Liver (tissue), 3 donors: Measurements from ENCODE around the gene THOC7.

Source experiments
- CTCF ChIP-seq: fragments of 150-350 bp; IDR thresholded peaks from 2 replicates; pipeline ENCODE4 v1.5.1; 2017; ENCODE audit warnings: improper control_type of control experiment, low read depth, low read length; ENCODE audit not compliant: missing input control
- FOXA2 ChIP-seq: IDR thresholded peaks from 2 replicates; pipeline ENCODE4 v1.6.1; 2016; ENCODE audit warnings: antibody characterized with exemption
- RAD21 ChIP-seq, 2 donors: IDR thresholded peaks; 2 replicates each; pipeline ENCODE4 v1.6.1; 2016; ENCODE audit warnings: antibody characterized with exemption in 2 of 2, mild to moderate bottlenecking in 2 of 2
- REST ChIP-seq: IDR thresholded peaks from 2 replicates; pipeline ENCODE4 v1.6.1; 2016; ENCODE audit warnings: antibody characterized with exemption, mild to moderate bottlenecking
- donor health status: healthy.
- donor health status: healthy.

GRCh38 chr3:63891518-63891917 lies 27.9 kb upstream of the THOC7 start:
- no peak for TF ChIP-seq RAD21 (IDR thresholded peaks at IDR 0.05)
- TF ChIP-seq CTCF: no peak
- TF ChIP-seq FOXA2: no peak
- TF ChIP-seq REST: no peak
